ENCODE data around the gene PIK3CA.
"Not testable (repeated sequence)": the region's sequence is repeated elsewhere in the genome, so short reads cannot be mapped to it uniquely, and the experiment has no call there.

PIK3CA gene

GRCh38 chr3:179269152-179269707 is 121.1 kb downstream of the PIK3CA start:
- Histone ChIP-seq H3K4me1 (ENCODE audit: insufficient read depth, low read length) (peaks cover 6% of the 10 kb centered on the region; the same call in 1 of the 2 replicates), H3K9me3 (ENCODE audit: control insufficient read depth, insufficient read depth, low read length) (no peaks in the 10 kb centered on the region), H3K9ac (ENCODE audit: low read depth, low read length) (no peak overlapping the region), H3K36me3 (ENCODE audit: insufficient read depth, low read length) (no peaks in the 10 kb centered on the region)

DNA sequence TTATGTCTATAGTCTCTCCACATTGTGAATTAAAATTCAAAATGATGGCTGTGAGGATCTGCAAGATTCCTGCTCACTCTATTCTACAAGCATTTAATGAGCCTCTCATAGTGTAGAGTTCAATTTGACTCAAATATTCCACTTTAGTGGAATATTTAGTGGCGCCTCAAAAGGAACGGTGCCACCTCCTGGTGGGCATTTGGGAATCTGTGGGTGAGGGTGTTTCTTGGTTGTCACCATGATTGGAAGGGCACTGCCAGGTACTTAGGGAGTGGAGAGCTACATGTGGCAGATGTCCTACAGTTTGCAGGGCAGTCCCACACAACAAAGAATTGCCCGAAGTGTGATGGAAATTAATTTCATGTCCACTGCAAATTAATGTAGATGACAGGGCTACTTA is 124.2 kb downstream of the PIK3CA start:
- H3K9me3 ChIP-seq (ENCODE audit: control insufficient read depth, insufficient read depth, low read length) = no peaks in the 10 kb centered on the region

DNA sequence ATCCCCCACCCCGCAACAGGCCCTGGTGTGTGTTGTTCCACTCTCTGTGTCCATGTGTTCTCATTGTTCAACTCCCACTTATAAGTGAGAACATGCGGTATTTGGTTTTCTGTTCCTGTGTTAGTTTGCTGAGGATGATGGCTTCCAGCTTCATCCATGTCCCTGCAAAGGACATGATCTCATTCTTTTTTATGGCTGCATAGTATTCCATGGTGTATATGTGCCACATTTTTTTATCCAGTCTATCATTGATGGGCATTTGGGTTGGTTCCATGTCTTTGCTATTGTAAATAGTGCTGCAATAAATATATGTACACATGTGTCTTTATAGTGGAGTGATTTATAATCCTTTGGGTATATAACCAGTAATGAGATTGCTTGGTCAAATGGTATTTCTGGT is 126.3 kb downstream of the PIK3CA start:
- H3K9ac ChIP-seq (ENCODE audit: low read depth, low read length); H3K36me3 ChIP-seq (ENCODE audit: insufficient read depth, low read length); H3K9me3 ChIP-seq (ENCODE audit: control insufficient read depth, insufficient read depth, low read length); H3K4me1 ChIP-seq (ENCODE audit: insufficient read depth, low read length): not testable (repeated sequence)

More for the DNA sequence above, 124.2 kb downstream of the PIK3CA start:
- no peak overlapping the region for H3K9ac ChIP-seq (ENCODE audit: low read depth, low read length)
- H3K36me3 ChIP-seq (ENCODE audit: insufficient read depth, low read length) = no peaks in the 10 kb centered on the region
- H3K4me1 ChIP-seq (ENCODE audit: insufficient read depth, low read length) = peaks cover 6% of the 10 kb centered on the region; the same call in 1 of the 2 replicates

DNA sequence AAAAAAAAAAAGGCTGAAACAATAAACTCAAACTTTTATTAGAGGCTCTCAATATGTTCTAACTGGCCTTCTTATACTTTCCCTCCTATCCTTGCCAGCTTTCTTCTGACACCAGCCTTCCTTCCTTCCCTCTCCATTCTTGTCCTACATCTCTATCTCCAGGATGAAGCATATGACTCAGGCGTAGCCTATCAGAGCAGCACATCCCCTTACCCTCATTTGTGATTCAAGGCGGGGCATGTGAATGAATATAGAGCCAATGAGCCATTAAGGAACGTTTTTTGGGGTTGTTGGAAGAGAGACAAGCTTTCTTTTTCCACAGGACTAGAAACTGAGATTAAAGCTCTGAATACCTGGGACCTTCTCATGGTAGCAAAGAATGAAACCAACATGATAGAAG is 127.8 kb downstream of the PIK3CA start:
- Histone ChIP-seq H3K9ac (ENCODE audit: low read depth, low read length) (no peak overlapping the region), H3K9me3 (ENCODE audit: control insufficient read depth, insufficient read depth, low read length) (no peaks in the 10 kb centered on the region), H3K4me1 (ENCODE audit: insufficient read depth, low read length) (peaks cover 7% of the 10 kb centered on the region; the same call in 1 of the 2 replicates), H3K36me3 (ENCODE audit: insufficient read depth, low read length) (no peaks in the 10 kb centered on the region)

GRCh38 chr3:179276743-179277142 is 128.6 kb downstream of the PIK3CA start:
- no peak overlapping the region for H3K9ac ChIP-seq (ENCODE audit: low read depth, low read length)
- no peaks in the 10 kb centered on the region for H3K9me3 ChIP-seq (ENCODE audit: control insufficient read depth, insufficient read depth, low read length)
- H3K4me1 ChIP-seq (ENCODE audit: insufficient read depth, low read length) = peaks cover 7% of the 10 kb centered on the region; the same call in 1 of the 2 replicates
- no peaks in the 10 kb centered on the region for H3K36me3 ChIP-seq (ENCODE audit: insufficient read depth, low read length)

- Histone ChIP-seq H3K9me3 (ENCODE audit: control insufficient read depth, insufficient read depth, low read length) (no peaks in the 10 kb centered on the region), H3K9ac (ENCODE audit: low read depth, low read length) (no peak overlapping the region), H3K4me1 (ENCODE audit: insufficient read depth, low read length) (peaks cover 7% of the 10 kb centered on the region; the same call in 1 of the 2 replicates), H3K36me3 (ENCODE audit: insufficient read depth, low read length) (no peaks in the 10 kb centered on the region)
These were observed 130.0 kb downstream of the PIK3CA start for GRCh38 chr3:179278151-179278550.

DNA sequence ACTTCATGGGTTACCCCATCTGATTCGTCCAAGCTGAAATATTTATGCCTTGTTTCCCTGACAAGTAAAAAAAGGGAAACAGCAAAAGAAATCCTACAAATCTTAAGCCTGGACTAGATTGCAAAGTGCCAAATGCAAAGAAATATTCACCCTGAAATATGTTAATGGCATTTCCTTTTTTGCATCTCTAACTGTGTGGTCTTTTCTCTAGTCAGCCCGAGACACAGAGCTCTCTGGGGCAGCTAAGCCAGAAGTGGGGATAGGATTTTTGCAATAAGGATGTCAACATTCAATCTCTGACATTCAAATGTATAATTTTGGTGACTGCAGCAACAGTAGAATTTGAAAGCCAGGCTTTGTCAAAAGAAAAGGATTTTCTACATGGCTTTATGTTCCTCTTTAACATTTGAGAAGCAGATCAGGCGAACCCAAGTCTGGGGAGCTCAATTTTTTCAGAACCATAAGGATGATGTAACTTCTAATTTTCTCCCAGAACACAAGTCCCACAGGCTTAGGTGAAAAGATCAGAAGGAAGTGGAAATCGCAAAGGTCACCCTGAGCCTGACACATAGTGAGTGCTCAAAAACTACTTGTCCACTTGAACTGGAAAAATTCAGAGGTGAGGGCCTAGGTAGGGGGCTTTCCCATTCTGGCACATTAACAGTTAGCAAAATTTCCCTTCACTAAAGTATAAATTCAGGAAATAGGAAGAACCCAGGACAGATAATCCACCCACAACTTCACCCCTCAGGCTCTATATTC is 131.0 kb downstream of the PIK3CA start:
- Histone ChIP-seq H3K4me1 (ENCODE audit: insufficient read depth, low read length) (peaks cover 7% of the 10 kb centered on the region; the same call in 1 of the 2 replicates), H3K36me3 (ENCODE audit: insufficient read depth, low read length) (no peaks in the 10 kb centered on the region), H3K9me3 (ENCODE audit: control insufficient read depth, insufficient read depth, low read length) (no peaks in the 10 kb centered on the region), H3K9ac (ENCODE audit: low read depth, low read length) (no peak overlapping the region)

DNA sequence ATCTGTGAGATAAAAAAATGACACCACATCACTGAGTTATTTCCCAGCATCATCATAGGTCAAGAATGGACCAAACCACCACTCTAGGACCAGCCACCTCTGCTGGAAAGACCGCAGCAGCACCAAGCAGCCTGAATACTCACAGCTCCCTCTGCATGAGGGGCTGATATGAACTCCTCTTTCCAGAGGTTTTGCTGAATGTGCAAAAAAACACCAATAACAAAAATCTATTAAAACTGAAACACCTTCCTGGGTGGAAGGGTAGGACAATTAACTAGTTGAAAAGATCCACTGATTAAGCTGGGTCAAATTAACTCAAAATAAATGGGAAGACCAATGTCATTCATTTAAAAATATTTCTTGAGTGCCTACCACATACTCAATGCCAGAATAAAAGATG is 131.7 kb downstream of the PIK3CA start:
- H3K4me1 ChIP-seq (ENCODE audit: insufficient read depth, low read length) = peaks cover 7% of the 10 kb centered on the region; the same call in 1 of the 2 replicates
- no peaks in the 10 kb centered on the region for H3K9me3 ChIP-seq (ENCODE audit: control insufficient read depth, insufficient read depth, low read length)
- no peak overlapping the region for H3K9ac ChIP-seq (ENCODE audit: low read depth, low read length)
- no peaks in the 10 kb centered on the region for H3K36me3 ChIP-seq (ENCODE audit: insufficient read depth, low read length)

DNA sequence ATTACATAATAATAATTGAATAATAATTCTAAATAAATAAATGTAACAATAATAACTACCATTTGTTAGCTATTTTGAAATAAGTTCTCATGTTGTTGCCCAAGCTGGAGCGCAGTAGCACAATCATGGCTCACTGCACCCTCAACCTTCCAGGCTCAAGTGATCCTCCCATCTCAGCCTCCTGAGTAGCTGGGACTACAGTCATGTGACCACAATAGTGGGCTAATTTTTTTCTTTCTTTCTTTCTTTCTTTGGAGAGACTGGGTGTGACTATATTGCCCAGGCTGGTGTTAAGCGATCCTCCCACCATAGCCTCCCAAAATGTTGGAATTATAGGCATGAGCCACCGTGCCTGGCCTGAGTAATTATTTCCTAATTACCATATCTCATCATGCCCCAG is 133.7 kb downstream of the PIK3CA start:
- Histone ChIP-seq H3K9me3 (ENCODE audit: control insufficient read depth, insufficient read depth, low read length) (no peaks in the 10 kb centered on the region), H3K4me1 (ENCODE audit: insufficient read depth, low read length) (peaks cover 7% of the 10 kb centered on the region; the same call in 1 of the 2 replicates), H3K9ac (ENCODE audit: low read depth, low read length) (no peak overlapping the region), H3K36me3 (ENCODE audit: insufficient read depth, low read length) (no peaks in the 10 kb centered on the region)

GRCh38 chr3:179286331-179286730 is 138.2 kb downstream of the PIK3CA start:
- Histone ChIP-seq H3K36me3 (ENCODE audit: insufficient read depth, low read length) (no peaks in the 10 kb centered on the region), H3K9me3 (ENCODE audit: control insufficient read depth, insufficient read depth, low read length) (no peaks in the 10 kb centered on the region), H3K4me1 (ENCODE audit: insufficient read depth, low read length) (no peaks in the 10 kb centered on the region), H3K9ac (ENCODE audit: low read depth, low read length) (no peak overlapping the region)

- no peaks in the 10 kb centered on the region for H3K36me3 ChIP-seq (ENCODE audit: insufficient read depth, low read length)
- no peak overlapping the region for H3K9ac ChIP-seq (ENCODE audit: low read depth, low read length)
- no peaks in the 10 kb centered on the region for H3K4me1 ChIP-seq (ENCODE audit: insufficient read depth, low read length)
- no peaks in the 10 kb centered on the region for H3K9me3 ChIP-seq (ENCODE audit: control insufficient read depth, insufficient read depth, low read length)
These were observed 140.7 kb downstream of the PIK3CA start for GRCh38 chr3:179288845-179289244.

- Histone ChIP-seq H3K4me1 (ENCODE audit: insufficient read depth, low read length) (no peaks in the 10 kb centered on the region), H3K36me3 (ENCODE audit: insufficient read depth, low read length) (no peaks in the 10 kb centered on the region), H3K9me3 (ENCODE audit: control insufficient read depth, insufficient read depth, low read length) (no peaks in the 10 kb centered on the region), H3K9ac (ENCODE audit: low read depth, low read length) (no peak overlapping the region)
These were observed 141.1 kb downstream of the PIK3CA start for GRCh38 chr3:179289295-179289694.
